ENCODE measurements around the gene CDCA3.
"Not testable (repeated sequence)": the region's sequence is repeated elsewhere in the genome, so short reads cannot be mapped to it uniquely, and the experiment has no call there.

DNA sequence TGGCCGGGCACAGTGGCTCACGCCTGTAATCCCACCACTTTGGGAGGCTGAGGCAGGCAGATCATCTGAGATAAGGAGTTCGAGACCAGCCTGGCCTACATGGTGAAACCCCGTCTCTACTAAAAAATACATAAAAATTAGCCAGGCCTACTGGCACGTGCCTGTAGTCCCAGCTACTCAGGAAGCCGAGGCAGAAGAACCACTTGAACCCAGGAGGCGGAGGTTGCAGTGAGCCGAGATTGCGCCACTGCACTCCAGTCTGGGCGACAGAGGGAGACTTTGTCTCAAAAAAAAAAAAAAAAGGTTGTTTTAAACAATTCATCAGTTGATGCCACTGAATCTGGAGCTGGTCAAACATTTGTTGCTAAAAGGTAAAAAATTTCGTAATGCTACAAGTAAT is 28.7 kb upstream of the CDCA3 start:
- TF ChIP-seq, protein P1, sequence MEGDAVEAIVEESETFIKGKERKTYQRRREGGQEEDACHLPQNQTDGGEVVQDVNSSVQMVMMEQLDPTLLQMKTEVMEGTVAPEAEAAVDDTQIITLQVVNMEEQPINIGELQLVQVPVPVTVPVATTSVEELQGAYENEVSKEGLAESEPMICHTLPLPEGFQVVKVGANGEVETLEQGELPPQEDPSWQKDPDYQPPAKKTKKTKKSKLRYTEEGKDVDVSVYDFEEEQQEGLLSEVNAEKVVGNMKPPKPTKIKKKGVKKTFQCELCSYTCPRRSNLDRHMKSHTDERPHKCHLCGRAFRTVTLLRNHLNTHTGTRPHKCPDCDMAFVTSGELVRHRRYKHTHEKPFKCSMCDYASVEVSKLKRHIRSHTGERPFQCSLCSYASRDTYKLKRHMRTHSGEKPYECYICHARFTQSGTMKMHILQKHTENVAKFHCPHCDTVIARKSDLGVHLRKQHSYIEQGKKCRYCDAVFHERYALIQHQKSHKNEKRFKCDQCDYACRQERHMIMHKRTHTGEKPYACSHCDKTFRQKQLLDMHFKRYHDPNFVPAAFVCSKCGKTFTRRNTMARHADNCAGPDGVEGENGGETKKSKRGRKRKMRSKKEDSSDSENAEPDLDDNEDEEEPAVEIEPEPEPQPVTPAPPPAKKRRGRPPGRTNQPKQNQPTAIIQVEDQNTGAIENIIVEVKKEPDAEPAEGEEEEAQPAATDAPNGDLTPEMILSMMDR (IDR thresholded peaks at IDR 0.05; ENCODE audit: low read length), result not testable (repeated sequence)
- TF ChIP-seq EZH2 (optimal IDR thresholded peaks at IDR 0.05; ENCODE audit: low read depth, low read length); EZH2phosphoT487 (IDR thresholded peaks at IDR 0.05; ENCODE audit: low read length): not testable (repeated sequence)

Data from MM.1S (cell line).